ENCODE data around the gene CYLD.

Gene CYLD

DNA sequence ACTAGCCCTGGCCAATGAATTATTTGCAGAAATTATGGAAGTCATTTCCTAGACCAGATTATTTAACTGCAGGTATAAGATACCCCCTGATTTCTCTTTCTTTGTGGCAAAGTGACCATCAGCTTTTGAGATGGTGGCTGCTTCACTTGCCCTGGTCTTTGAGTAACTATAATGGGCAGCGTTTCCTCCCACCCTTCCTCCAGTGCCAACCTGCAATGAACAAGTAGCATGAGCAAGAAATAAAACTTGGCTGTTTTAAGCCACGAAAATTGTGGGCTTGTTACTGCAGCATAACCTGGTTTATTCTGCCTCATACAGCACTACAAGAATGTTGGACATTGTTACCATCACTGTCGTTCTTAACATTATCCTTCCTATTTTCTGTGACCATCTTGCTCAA, 105.3 kb downstream of the CYLD start:
- Histone ChIP-seq H3K4me2 (no peak overlapping the region), H3K27me3 (no peaks in the 10 kb centered on the region), H4K20me1 (no peaks in the 10 kb centered on the region), H3K4me1 (no peaks in the 10 kb centered on the region), H3K9me3 (replicated peaks in 1 of 11) (no peaks in the 10 kb centered on the region), H3K36me3 (no peaks in the 10 kb centered on the region), H3K27ac (no peak overlapping the region), H3K4me3 (no peak overlapping the region), H3K9ac (no peak overlapping the region)
- TF ChIP-seq Cebpa-rat (IDR thresholded peaks at IDR 0.05): no peak

GRCh38 chr16:50848755-50849514, 107.0 kb downstream of the CYLD start:
- no peaks in the 10 kb centered on the region for H3K36me3 ChIP-seq
- no peaks in the 10 kb centered on the region for H3K27me3 ChIP-seq
- TF ChIP-seq Cebpa-rat (IDR thresholded peaks at IDR 0.05): no peak
- no peak overlapping the region for H3K4me2 ChIP-seq
- H4K20me1 ChIP-seq: no peaks in the 10 kb centered on the region
- no peak overlapping the region for H3K9ac ChIP-seq
- no peak overlapping the region for H3K27ac ChIP-seq
- no peaks in the 10 kb centered on the region for H3K9me3 ChIP-seq (replicated peaks in 1 of 11)
- H3K4me1 ChIP-seq: no peaks in the 10 kb centered on the region
- H3K4me3 ChIP-seq: no peak overlapping the region
